SU-DHL-6 (cell line): Measurements from ENCODE around the gene KCNQ1OT1.

ENCODE experiments used
- EZH2phosphoT487 ChIP-seq: fragments of 200-600 bp; sonication (generic), shearing (Covaris generic); conservative IDR thresholded peaks from 2 replicates; pipeline ENCODE4 v1.6.1; 2018; ENCODE audit warnings: mild to moderate bottlenecking, antibody characterized with exemption, low read length, moderate library complexity, mixed read lengths
- TF ChIP-seq, protein P1 (sequence below): fragments of 200-600 bp; sonication (generic); IDR thresholded peaks from one replicate; pipeline ENCODE4 v1.5.1; 2017; ENCODE audit warnings: antibody characterized with exemption, mild to moderate bottlenecking, low read length, moderate library complexity; ENCODE audit not compliant: insufficient read depth, poor library complexity, severe bottlenecking

DNA sequence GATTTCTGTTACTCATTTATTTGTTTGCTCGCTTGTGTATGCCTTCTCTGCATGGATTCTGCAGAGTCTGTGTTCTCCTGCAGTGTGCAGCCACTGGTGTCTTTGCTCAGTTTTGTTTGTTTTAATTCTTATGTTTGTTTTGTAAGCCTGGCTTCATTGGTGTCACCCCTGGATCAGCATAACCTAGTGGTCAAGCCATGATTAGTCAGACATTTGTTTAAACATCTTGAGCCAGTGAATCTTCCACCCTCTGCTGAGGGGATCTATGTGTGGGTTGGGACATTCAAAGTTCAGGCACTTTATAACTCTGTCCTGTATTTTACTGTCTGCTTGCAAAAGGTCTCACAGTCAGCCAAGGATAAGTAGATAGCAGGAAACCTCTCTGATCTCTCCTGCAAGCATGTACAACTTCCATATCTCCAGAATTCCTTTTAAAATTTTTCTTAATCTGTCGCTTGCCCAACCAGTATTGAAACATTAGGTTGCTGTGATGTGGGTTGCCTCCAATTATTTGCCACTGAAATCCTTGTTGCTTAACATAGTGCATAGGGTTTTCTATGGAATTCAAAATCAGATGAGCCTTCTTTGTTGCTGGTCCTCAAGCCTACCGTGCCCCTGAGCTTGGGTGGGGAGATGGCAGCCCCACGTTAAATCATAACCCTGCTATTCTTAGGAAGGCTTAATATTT is 86.8 kb downstream of the KCNQ1OT1 start:
- TF ChIP-seq, protein P1, sequence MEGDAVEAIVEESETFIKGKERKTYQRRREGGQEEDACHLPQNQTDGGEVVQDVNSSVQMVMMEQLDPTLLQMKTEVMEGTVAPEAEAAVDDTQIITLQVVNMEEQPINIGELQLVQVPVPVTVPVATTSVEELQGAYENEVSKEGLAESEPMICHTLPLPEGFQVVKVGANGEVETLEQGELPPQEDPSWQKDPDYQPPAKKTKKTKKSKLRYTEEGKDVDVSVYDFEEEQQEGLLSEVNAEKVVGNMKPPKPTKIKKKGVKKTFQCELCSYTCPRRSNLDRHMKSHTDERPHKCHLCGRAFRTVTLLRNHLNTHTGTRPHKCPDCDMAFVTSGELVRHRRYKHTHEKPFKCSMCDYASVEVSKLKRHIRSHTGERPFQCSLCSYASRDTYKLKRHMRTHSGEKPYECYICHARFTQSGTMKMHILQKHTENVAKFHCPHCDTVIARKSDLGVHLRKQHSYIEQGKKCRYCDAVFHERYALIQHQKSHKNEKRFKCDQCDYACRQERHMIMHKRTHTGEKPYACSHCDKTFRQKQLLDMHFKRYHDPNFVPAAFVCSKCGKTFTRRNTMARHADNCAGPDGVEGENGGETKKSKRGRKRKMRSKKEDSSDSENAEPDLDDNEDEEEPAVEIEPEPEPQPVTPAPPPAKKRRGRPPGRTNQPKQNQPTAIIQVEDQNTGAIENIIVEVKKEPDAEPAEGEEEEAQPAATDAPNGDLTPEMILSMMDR = no peak
- TF ChIP-seq EZH2phosphoT487 = no peak
